GM12878 (cell line): ENCODE results near the gene FABP6.

Source experiments
- CBX5 ChIP-seq: sonication (generic); IDR thresholded peaks from 2 replicates; pipeline ENCODE4 v1.6.1; 2016; ENCODE audit warnings: low read depth, moderate library complexity, mild to moderate bottlenecking, inconsistent platforms
- CTCF ChIP-seq, 3 experiments: IDR thresholded peaks in 2 of 3; conservative IDR thresholded peaks in 1 of 3; 2 replicates each; pipeline ENCODE4 v1.5.1; 2011; ENCODE audit warnings: low read depth in 3 of 3, low read length in 3 of 3, mild to moderate bottlenecking in 3 of 3, control low read depth in 2 of 3, moderate library complexity in 2 of 3, inconsistent platforms in 1 of 3, mixed read lengths in 1 of 3; ENCODE audit not compliant: control insufficient read depth in 2 of 3, insufficient read depth in 1 of 3; ENCODE audit errors: extremely low read depth in 1 of 3
- EZH2 ChIP-seq: IDR thresholded peaks from 2 replicates; pipeline ENCODE4 v1.6.1; 2012; ENCODE audit warnings: low read depth, mild to moderate bottlenecking, control low read depth, inconsistent platforms, low read length, borderline replicate concordance; ENCODE audit not compliant: control insufficient read depth
- IRF3 ChIP-seq: fragments of 450-650 bp; IDR thresholded peaks from 2 replicates; pipeline ENCODE4 v1.6.1; 2014; ENCODE audit warnings: mild to moderate bottlenecking
- REST ChIP-seq: IDR thresholded peaks from 2 replicates; pipeline ENCODE4 v1.6.1; 2012; ENCODE audit warnings: mild to moderate bottlenecking, low read depth, low read length
- SMAD1 ChIP-seq: fragments of 450-650 bp; IDR thresholded peaks from 2 replicates; pipeline ENCODE4 v1.6.1; 2018; ENCODE audit warnings: mild to moderate bottlenecking, low read depth; ENCODE audit not compliant: partially characterized antibody
- ZNF217 ChIP-seq: fragments of 450-650 bp; IDR thresholded peaks from 2 replicates; pipeline ENCODE4 v1.6.1; 2017; ENCODE audit warnings: antibody characterized with exemption, mild to moderate bottlenecking
- ZNF274 ChIP-seq: IDR thresholded peaks from one replicate; pipeline ENCODE4 v1.8.0; 2011; ENCODE audit not compliant: insufficient read length, insufficient read depth

- TF ChIP-seq REST (no peak), CTCF (IDR thresholded peaks at IDR 0.05 in 2 of 3, conservative IDR thresholded peaks at IDR 0.05 in 1 of 3; ENCODE audit: control insufficient read depth in 2 of 3, extremely low read depth in 1 of 3, insufficient read depth in 1 of 3, low read depth in 3 of 3, low read length in 3 of 3) (no peak), EZH2 (no peak), IRF3 (no peak), SMAD1 (no peak), ZNF274 (no peak), CBX5 (no peak), ZNF217 (no peak)
Measured at GRCh38 chr5:160269017-160269416, 39.7 kb downstream of the FABP6 start.
